GM19239 (cell line): ENCODE measurements around the gene UBE2F.
"Not testable (repeated sequence)": the region's sequence is repeated elsewhere in the genome, so short reads cannot be mapped to it uniquely, and the experiment has no call there.

ENCODE experiments used
- DNase-seq: peaks from one replicate; pipeline ENCODE4 v3.0.0; 2011; ENCODE audit warnings: low spot score; ENCODE audit not compliant: insufficient read length
- FAIRE-seq: peaks from 2 replicates; lab custom pipeline; 2011; peaks lifted over from hg19 to GRCh38; lab: Jason Lieb, UNC

Gene UBE2F

GRCh38 chr2:238066718-238067117 is 99.9 kb downstream of the UBE2F start:
- not testable (repeated sequence) for FAIRE-seq, DNase-seq

DNA sequence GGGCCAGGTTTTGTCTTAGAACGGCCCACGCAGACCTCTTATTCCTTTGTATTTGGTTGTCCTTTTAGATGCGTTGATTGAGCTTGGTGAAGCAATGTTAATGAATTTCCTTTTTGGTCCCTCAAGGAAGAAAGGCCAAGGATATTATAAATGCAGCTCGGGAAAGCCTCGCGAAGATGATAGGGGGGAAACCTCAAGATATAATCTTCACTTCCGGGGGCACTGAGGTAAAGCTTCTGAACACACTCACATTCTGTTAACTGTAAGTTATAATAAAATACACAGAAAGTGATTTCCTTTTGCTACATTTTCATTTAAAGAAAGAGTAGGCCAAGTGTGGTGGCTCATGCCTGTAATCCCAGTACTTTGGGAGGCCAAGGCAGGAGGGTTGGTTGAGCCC is 101.1 kb downstream of the UBE2F start:
- no peak for FAIRE-seq
- no peak for DNase-seq

GRCh38 chr2:238069021-238069709 is 102.4 kb downstream of the UBE2F start:
- FAIRE-seq: no peak
- DNase-seq: no peak

DNA sequence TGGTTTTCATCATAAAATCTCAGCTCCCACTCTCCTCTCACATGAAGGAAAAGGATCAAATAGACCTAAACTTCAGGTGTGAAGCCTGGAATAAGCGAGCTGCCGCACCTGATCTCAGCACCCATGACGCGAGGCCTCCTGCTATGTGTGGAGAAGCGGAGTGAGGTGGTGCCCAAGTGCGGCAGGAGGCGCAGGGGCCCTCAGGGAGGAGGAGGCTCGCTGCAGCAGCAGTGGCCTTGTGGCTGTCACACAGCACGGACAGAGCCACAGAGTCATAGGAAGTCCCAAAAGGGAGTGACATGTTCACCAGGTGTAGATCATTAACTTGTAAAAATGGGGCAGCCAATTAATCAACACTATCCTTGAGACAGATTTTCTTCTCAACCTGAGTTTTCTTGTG is 103.1 kb downstream of the UBE2F start:
- DNase-seq (no peak), FAIRE-seq (no peak)

GRCh38 chr2:238075397-238075796 is 108.6 kb downstream of the UBE2F start:
- no peak for DNase-seq
- no peak for FAIRE-seq

DNA sequence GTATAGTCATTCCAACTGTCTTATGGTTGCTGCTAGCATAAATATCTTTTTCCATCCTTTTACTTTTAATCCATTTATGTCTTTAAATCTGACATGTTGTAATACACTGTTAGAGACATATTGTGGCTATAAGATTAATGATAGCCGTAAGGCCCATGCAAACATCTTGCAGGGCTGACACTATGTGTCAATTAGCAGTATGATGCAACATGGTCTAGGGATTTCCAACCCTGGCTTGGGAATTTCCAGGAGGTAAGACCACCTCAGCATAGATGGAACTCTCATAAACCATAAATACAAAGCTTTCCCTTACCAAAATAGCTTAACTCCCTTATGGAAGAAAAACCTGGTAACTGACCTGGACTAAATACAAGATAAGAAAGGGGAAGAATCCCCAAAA is 110.5 kb downstream of the UBE2F start:
- DNase-seq (no peak), FAIRE-seq (no peak)

GRCh38 chr2:238079874-238080327 is 113.1 kb downstream of the UBE2F start:
- DNase-seq (no peak), FAIRE-seq (no peak)

GRCh38 chr2:238080518-238080917 is 113.7 kb downstream of the UBE2F start:
- DNase-seq: no peak
- FAIRE-seq: no peak

DNA sequence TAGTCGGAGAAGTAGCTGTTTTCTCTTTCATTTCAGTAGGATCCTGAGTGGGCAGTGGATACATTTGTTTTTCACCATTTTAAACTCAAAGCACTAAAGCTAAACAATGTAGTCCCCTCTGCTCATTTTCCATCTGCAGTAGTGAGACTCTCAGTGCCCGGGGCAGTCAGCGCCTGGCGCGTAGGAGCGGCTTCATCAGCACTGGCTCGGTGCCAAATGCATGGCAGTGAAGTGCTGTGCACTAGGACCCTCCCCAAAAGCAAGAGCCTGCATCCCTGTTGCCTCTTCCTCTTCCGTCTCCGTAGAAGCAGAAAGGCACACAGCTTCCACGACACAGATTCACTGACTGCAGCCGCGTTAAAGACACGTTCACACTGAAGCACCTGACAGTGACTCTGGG is 114.3 kb downstream of the UBE2F start:
- DNase-seq (no peak), FAIRE-seq (no peak)

- FAIRE-seq (no peak), DNase-seq (no peak)
Measured at GRCh38 chr2:238081561-238081960, 114.7 kb downstream of the UBE2F start.

DNA sequence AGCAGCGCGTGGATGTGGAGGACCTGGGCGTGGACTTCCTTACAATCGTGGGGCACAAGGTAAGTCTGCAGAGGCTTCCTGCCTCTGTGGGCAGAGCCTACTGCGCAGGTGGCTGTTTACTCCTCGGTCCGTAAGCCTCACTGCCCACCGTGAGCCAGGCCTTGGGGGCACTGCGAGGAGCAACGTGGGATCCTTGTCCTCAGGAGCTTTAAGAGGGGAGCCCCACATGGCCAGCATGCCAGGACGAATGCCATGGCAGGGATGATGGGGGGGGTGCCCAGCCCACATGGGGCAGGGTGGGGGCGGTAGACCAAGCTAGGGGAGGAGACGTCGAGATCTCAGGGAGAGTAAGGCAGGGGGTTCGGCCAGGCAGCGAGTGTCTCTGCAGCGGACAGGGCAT is 115.3 kb downstream of the UBE2F start:
- DNase-seq (no peak), FAIRE-seq (no peak)

GRCh38 chr2:238082827-238083226 is 116.0 kb downstream of the UBE2F start:
- no peak for FAIRE-seq
- no peak for DNase-seq

DNA sequence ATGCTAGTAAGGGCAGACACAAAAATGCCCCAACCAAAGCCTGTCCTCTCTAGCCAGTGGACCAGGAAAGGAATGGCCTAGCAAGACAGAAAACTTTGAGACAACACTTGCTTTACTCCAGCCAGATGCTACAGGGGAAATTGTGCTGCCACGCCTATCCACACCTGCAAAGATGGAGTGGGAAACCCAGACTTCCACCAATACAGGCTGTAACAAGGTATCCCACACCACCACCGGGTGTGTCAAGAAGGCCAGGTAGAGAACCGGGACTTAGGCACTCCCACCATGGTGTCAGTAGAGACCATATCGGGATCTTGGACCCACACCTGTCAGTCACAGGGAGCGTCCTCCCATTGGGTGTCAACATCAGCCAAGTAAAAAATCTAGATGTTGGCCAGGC is 117.1 kb downstream of the UBE2F start:
- no peak for FAIRE-seq
- DNase-seq: no peak

- DNase-seq (no peak), FAIRE-seq (no peak)
Measured at GRCh38 chr2:238084761-238085160, 117.9 kb downstream of the UBE2F start.

DNA sequence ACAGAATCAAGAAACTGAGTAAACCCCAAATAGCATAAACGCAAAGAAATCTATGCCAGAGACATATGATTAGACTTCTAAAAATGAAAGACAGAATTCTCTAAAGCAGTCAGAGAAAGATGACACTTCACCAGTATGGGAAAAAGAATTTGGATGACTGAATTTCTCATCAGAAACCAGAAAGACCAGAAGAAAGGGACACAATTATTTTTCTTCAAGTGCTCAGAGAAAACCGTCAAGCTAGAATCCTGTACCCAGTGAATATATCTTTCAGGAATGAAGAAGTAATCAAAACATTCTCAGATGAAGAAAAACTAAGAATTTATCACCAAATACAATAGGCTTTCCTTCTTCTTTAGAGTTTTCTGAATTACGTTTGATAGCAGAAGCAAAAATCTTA is 119.1 kb downstream of the UBE2F start:
- no peak for DNase-seq
- FAIRE-seq: no peak

- no peak for DNase-seq
Measured at GRCh38 chr2:238087211-238087610, 120.4 kb downstream of the UBE2F start.

GRCh38 chr2:238090887-238091286 is 124.1 kb downstream of the UBE2F start:
- DNase-seq: no peak
- no peak for FAIRE-seq

More at GRCh38 chr2:238087211-238087610, 120.4 kb downstream of the UBE2F start:
- FAIRE-seq: no peak

GRCh38 chr2:238091436-238092060 is 124.7 kb downstream of the UBE2F start:
- DNase-seq (no peak), FAIRE-seq (no peak)
